CD14-positive monocyte (primary cell): ENCODE measurements around the gene INTS6. TPM values are rescaled to one million over a fixed set of nuclear protein-coding genes. Genes with fewer than 3 reads are reported as not detected.
A peak's percentile ranks its signal among the peaks of the same experiment; 100 is the strongest.

ENCODE experiments used
- DNase-seq, 3 donors: peaks; one replicate each; pipeline ENCODE4 v3.0.0-alpha.2; 2011 to 2022
- H2AFZ ChIP-seq: 2 replicates; pipeline ENCODE4 v1.6.0; 2012; ENCODE audit warnings: mild to moderate bottlenecking, low read depth, low read length, inconsistent platforms; ENCODE audit not compliant: insufficient read depth, poor library complexity, severe bottlenecking
- H3K27ac ChIP-seq, 2 donors: 1 replicate in 1 of 2; 2 replicates in 1 of 2; pipeline ENCODE4 v1.5.1; 2012 to 2013; ENCODE audit warnings: low read length in 2 of 2, control low read depth in 1 of 2, inconsistent platforms in 1 of 2, low read depth in 1 of 2, mild to moderate bottlenecking in 1 of 2
- H3K27me3 ChIP-seq, 2 donors: one replicate each; pipeline versions ENCODE4 v1.6.0 to v1.6.1; 2011 to 2013; ENCODE audit warnings: low read length in 2 of 2; ENCODE audit not compliant: control insufficient read depth in 2 of 2, insufficient read depth in 2 of 2
- H3K36me3 ChIP-seq, 2 donors: replicated peaks in 1 of 2; 1 replicate in 1 of 2; 2 replicates in 1 of 2; pipeline versions ENCODE4 v1.5.1 to v1.6.1; 2012 to 2013; ENCODE audit warnings: low read length in 2 of 2, control low read depth in 1 of 2, inconsistent platforms in 1 of 2, mild to moderate bottlenecking in 1 of 2; ENCODE audit not compliant: insufficient read depth in 2 of 2, control insufficient read depth in 1 of 2
- H3K4me1 ChIP-seq, 2 donors: 1 replicate in 1 of 2; 2 replicates in 1 of 2; pipeline versions ENCODE4 v1.5.1 to v1.6.1; 2012 to 2013; ENCODE audit warnings: low read length in 2 of 2, control low read depth in 1 of 2, inconsistent platforms in 1 of 2, mild to moderate bottlenecking in 1 of 2, moderate library complexity in 1 of 2; ENCODE audit not compliant: insufficient read depth in 2 of 2, control insufficient read depth in 1 of 2
- H3K4me2 ChIP-seq: replicated peaks from 2 replicates; pipeline ENCODE3; 2012; ENCODE audit warnings: low read length, moderate library complexity, mild to moderate bottlenecking; ENCODE audit not compliant: poor library complexity, severe bottlenecking; ENCODE audit errors: extremely low read depth
- H3K4me3 ChIP-seq, 3 experiments: fragments of 200-600 bp in 1 of 3; sonication (generic) in 1 of 3; replicated peaks in 1 of 3; 1 replicate in 2 of 3; 2 replicates in 1 of 3; pipeline ENCODE4 v1.5.1; 2011 to 2013; ENCODE audit warnings: low read length in 3 of 3, mild to moderate bottlenecking in 3 of 3, control low read depth in 2 of 3, low read depth in 2 of 3, inconsistent platforms in 1 of 3, moderate library complexity in 1 of 3
- H3K79me2 ChIP-seq: 2 replicates; pipeline ENCODE4 v1.6.0; 2012; ENCODE audit warnings: mild to moderate bottlenecking, control low read depth, inconsistent platforms, low read length, moderate library complexity; ENCODE audit not compliant: insufficient read depth
- H3K9ac ChIP-seq: 2 replicates; pipeline ENCODE4 v1.6.0; 2017; ENCODE audit warnings: low read length, mild to moderate bottlenecking; ENCODE audit not compliant: insufficient read depth, poor library complexity, severe bottlenecking
- H3K9me3 ChIP-seq, 2 donors: replicated peaks in 1 of 2; 1 replicate in 1 of 2; 2 replicates in 1 of 2; pipeline versions ENCODE4 v1.5.1 to v1.6.1; 2012 to 2013; ENCODE audit warnings: low read length in 2 of 2, control low read depth in 1 of 2; ENCODE audit not compliant: control insufficient read depth in 1 of 2, insufficient read depth in 1 of 2
- H4K20me1 ChIP-seq: 2 replicates; pipeline ENCODE4 v1.6.0; 2012; ENCODE audit warnings: mild to moderate bottlenecking, low read length, control low read depth, moderate library complexity; ENCODE audit not compliant: insufficient read depth
- H3K27ac Mint-ChIP-seq, 7 donors: one replicate each; pipeline ENCODE4 v1.8.0; 2020; ENCODE audit warnings: mild to moderate bottlenecking in 7 of 7, mixed read lengths in 7 of 7, moderate library complexity in 6 of 7, inconsistent platforms in 2 of 7
- H3K27me3 Mint-ChIP-seq, 3 donors: one replicate each; pipeline ENCODE4 v1.8.0; 2021 to 2022; ENCODE audit warnings: low read depth in 3 of 3, mild to moderate bottlenecking in 3 of 3, mixed read lengths in 3 of 3, moderate library complexity in 3 of 3, inconsistent platforms in 1 of 3
- H3K36me3 Mint-ChIP-seq, 2 donors: one replicate each; pipeline ENCODE4 v1.8.0; 2020; ENCODE audit warnings: mixed read lengths in 2 of 2, inconsistent platforms in 1 of 2, mild to moderate bottlenecking in 1 of 2
- H3K4me1 Mint-ChIP-seq: one replicate; pipeline ENCODE4 v1.8.0; 2020; ENCODE audit warnings: mild to moderate bottlenecking, mixed read lengths
- H3K4me3 Mint-ChIP-seq, 2 donors: one replicate each; pipeline ENCODE4 v1.8.0; 2020; ENCODE audit warnings: mild to moderate bottlenecking in 2 of 2, mixed read lengths in 2 of 2, moderate library complexity in 1 of 2
- H3K9me3 Mint-ChIP-seq, 7 donors: one replicate each; pipeline ENCODE4 v1.8.0; 2020 to 2022; ENCODE audit warnings: mixed read lengths in 7 of 7, mild to moderate bottlenecking in 6 of 7, moderate library complexity in 6 of 7, inconsistent platforms in 2 of 7
- WGBS: methylation state at CpG from one replicate; pipeline ENCODE4 v1.1.5; 2013; ENCODE audit warnings: missing lambda C conversion rate; ENCODE audit not compliant: insufficient coverage; 5-methylcytosine and 5-hydroxymethylcytosine counted together
- intact Hi-C, 2 donors: fragments of 100-400 bp; cut with micrococcal nuclease; formaldehyde crosslinking; loops; one replicate each; pipeline versions ENCODE4 v1.15.0 to v1.15.1; 2023
- polyA plus RNA-seq, 3 donors: library from polyadenylated mRNA; depleted of rRNA in 1 of 3; unstranded in 2 of 3; stranded (reverse) in 1 of 3; fragments of 300-500 nt in 2 of 3; fragments of >200 nt in 1 of 3; fragmentation: Illumina TruSeq in 2 of 3; gene quantifications; 1 replicate in 2 of 3; 2 replicates in 1 of 3; pipeline ENCODE4 v1.2.3, GENCODE V29; 2012 to 2021
- TF ChIP-seq, protein P1 (sequence below): fragments of 200-600 bp; IDR thresholded peaks from one replicate; pipeline ENCODE4 v1.8.0; 2022; ENCODE audit warnings: antibody characterized with exemption, mild to moderate bottlenecking

Gene INTS6
- polyA plus RNA-seq, 3 donors = 10.8 to 13.2 (median 11.6) TPM

DNA sequence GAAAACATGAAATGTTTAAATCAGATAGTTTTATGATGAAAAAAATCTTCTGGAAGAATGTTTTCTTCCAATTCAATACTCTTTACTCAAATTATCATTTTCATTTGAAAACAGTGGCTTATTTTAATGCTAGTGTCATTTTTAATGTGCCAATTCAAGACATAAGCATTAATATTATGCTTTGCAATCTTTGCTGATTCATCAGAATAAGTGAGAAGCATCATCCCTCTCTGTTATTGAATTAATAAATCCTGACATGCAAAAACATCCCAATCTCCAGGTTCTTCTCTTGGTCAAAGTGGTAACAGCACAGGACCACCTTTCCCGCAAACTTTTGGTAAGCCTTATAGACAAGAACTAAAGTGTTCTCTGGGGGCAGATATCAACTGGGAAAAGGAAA is 3.8 kb downstream of the INTS6 start:
- DNase-seq = no peak
- Mint-ChIP-seq H3K4me1 (peaks cover 20% of the 10 kb centered on the region), H3K36me3 (peaks cover 14 to 33% of the 10 kb centered on the region in 2 donors), H3K27me3 (no peaks in the 10 kb centered on the region), H3K27ac (peak overlapping the region in 4 of 7 donors; percentile 2 to 74 (median 25)), H3K4me3 (no peak overlapping the region), H3K9me3 (no peaks in the 10 kb centered on the region)
- H3K4me2 ChIP-seq = no peak overlapping the region
- no peaks in the 10 kb centered on the region for H3K27me3 ChIP-seq
- peaks cover 11 to 28% of the 10 kb centered on the region in 2 donors for H3K4me1 ChIP-seq
- TF ChIP-seq, protein P1, sequence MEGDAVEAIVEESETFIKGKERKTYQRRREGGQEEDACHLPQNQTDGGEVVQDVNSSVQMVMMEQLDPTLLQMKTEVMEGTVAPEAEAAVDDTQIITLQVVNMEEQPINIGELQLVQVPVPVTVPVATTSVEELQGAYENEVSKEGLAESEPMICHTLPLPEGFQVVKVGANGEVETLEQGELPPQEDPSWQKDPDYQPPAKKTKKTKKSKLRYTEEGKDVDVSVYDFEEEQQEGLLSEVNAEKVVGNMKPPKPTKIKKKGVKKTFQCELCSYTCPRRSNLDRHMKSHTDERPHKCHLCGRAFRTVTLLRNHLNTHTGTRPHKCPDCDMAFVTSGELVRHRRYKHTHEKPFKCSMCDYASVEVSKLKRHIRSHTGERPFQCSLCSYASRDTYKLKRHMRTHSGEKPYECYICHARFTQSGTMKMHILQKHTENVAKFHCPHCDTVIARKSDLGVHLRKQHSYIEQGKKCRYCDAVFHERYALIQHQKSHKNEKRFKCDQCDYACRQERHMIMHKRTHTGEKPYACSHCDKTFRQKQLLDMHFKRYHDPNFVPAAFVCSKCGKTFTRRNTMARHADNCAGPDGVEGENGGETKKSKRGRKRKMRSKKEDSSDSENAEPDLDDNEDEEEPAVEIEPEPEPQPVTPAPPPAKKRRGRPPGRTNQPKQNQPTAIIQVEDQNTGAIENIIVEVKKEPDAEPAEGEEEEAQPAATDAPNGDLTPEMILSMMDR = no peak
- intact Hi-C loops = no loop called here
- H2AFZ ChIP-seq = no peak overlapping the region
- peaks cover 8 to 31% of the 10 kb centered on the region in 2 donors for H3K36me3 ChIP-seq
- no CpG with 5 or more reads among the region's 1 CpG for WGBS
- H3K9ac ChIP-seq = no peak overlapping the region
- peaks cover 33% of the 10 kb centered on the region for H3K79me2 ChIP-seq
- no peaks in the 10 kb centered on the region for H3K9me3 ChIP-seq
- no peak overlapping the region for H3K4me3 ChIP-seq
- no peak overlapping the region for H3K27ac ChIP-seq
- H4K20me1 ChIP-seq = peaks cover 3% of the 10 kb centered on the region

DNA sequence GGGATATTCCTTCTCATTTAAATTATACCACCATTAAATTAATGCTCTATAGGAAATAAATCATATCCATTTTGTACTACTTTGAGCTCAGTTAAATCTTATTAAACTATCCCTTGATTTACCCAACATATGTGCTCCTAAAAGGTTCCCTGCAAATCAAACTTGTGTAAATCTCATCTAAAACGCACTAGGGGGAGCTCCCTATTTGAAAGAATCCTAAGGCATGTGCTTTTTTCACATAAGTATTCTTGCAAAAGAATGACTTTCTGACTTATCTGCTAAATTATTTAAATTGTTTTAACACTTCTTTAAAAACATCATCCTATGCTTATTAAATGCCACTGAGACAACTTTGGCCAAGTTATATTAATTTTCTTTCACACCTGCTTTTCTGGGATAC is 7.9 kb downstream of the INTS6 start:
- peaks cover 3% of the 10 kb centered on the region for H4K20me1 ChIP-seq
- H3K27me3 Mint-ChIP-seq = no peaks in the 10 kb centered on the region
- H3K9me3 ChIP-seq = no peaks in the 10 kb centered on the region
- no peak overlapping the region for H3K27ac Mint-ChIP-seq
- no peaks in the 10 kb centered on the region for H3K27me3 ChIP-seq
- no peaks in the 10 kb centered on the region for H3K9me3 Mint-ChIP-seq
- H3K9ac ChIP-seq = no peak overlapping the region
- no peak overlapping the region for H3K4me3 ChIP-seq
- no peak overlapping the region for H3K27ac ChIP-seq
- intact Hi-C loops = no loop called here
- TF ChIP-seq, protein P1 = peak; percentile 35
- H3K36me3 ChIP-seq = peaks cover 5 to 31% of the 10 kb centered on the region in 2 donors
- H3K4me2 ChIP-seq = no peak overlapping the region
- H3K36me3 Mint-ChIP-seq = peaks cover 13 to 30% of the 10 kb centered on the region in 2 donors
- H3K4me3 Mint-ChIP-seq = no peak overlapping the region
- H3K4me1 Mint-ChIP-seq = peaks cover 6% of the 10 kb centered on the region
- peak; percentile 7 to 24 (median 8) for DNase-seq
- H3K4me1 ChIP-seq = peaks cover 4 to 13% of the 10 kb centered on the region in 2 donors
- 20% methylated on average over 1 of the region's 1 CpG for WGBS
- H3K79me2 ChIP-seq = peaks cover 8% of the 10 kb centered on the region
- H2AFZ ChIP-seq = no peak overlapping the region
